Adrenal gland (tissue), 12 donors: ENCODE results near the gene AREG. TPM values are rescaled to one million over a fixed set of nuclear protein-coding genes. Genes with fewer than 3 reads are reported as not detected.

Experiments used
- DNase-seq, 7 donors: peaks; one replicate each; pipeline ENCODE4 v3.0.0-alpha.2; 2019 to 2020
- H3K27ac ChIP-seq, 5 donors: fragments of 200-600 bp; sonication (generic) in 4 of 5; 1 replicate in 3 of 5; 2 replicates in 2 of 5; pipeline versions ENCODE4 v1.5.1 to v1.8.0; 2016 to 2020; ENCODE audit warnings: mild to moderate bottlenecking in 1 of 5
- H3K27me3 ChIP-seq: fragments of 200-600 bp; 2 replicates; pipeline ENCODE4 v1.8.0; 2021
- H3K36me3 ChIP-seq, 2 donors: fragments of 200-600 bp; replicated peaks in 1 of 2; 1 replicate in 1 of 2; 2 replicates in 1 of 2; pipeline versions ENCODE4 v1.5.1 to v1.8.0; 2018 to 2022
- H3K4me1 ChIP-seq, 2 donors: fragments of 200-600 bp; replicated peaks in 1 of 2; 1 replicate in 1 of 2; 2 replicates in 1 of 2; pipeline versions ENCODE4 v1.5.1 to v1.8.0; 2018 to 2021
- H3K4me3 ChIP-seq, 4 donors: fragments of 200-600 bp; sonication (generic) in 3 of 4; one replicate each; pipeline ENCODE4 v1.5.1; 2016 to 2018
- H3K9me3 ChIP-seq, 3 donors: fragments of 200-600 bp; sonication (generic) in 1 of 3; replicated peaks in 1 of 3; 1 replicate in 2 of 3; 2 replicates in 1 of 3; pipeline versions ENCODE4 v1.5.1 to v1.8.0; 2016 to 2021
- POLR2A ChIP-seq, 2 donors: fragments of 450-650 bp; IDR thresholded peaks; one replicate each; pipeline ENCODE4 v1.6.1; 2017; ENCODE audit warnings: antibody characterized with exemption in 2 of 2, mild to moderate bottlenecking in 2 of 2, moderate library complexity in 1 of 2
- WGBS, 4 donors: extraction: QIAGEN DNeasy Blood & Tissue Kit in 2 of 4; methylation state at CpG; one replicate each; pipeline versions ENCODE4 v1.1.5 to v1.1.7; 2013 to 2017; 5-methylcytosine and 5-hydroxymethylcytosine counted together
- intact Hi-C, 2 donors: fragments of 100-400 bp; cut with DNase I; formaldehyde crosslinking; loops; one replicate each; pipeline versions ENCODE4 v1.14.1 to v1.15.0; 2022 to 2023
- polyA plus RNA-seq, 3 donors: library from polyadenylated mRNA; stranded (reverse); fragments of 200-250 nt in 2 of 3; fragments of 350-450 nt in 1 of 3; fragmentation: Illumina TruSeq in 1 of 3; extraction: RNeasy Lipid Tissue Mini Kit (QIAGEN cat#74804) in 1 of 3; gene quantifications; one replicate each; pipeline ENCODE4 v1.2.3, GENCODE V29; 2013 to 2014
- total RNA-seq, 9 donors: library from RNA; depleted of rRNA in 4 of 9; stranded (reverse); fragments of >200 nt in 4 of 9; fragments of 120-200 nt in 1 of 9; fragmentation: NEBNext Ultra II Directional in 1 of 9; extraction: Animal tissue kit (Norgen Biotek cat#: 25700) in 1 of 9; gene quantifications; one replicate each; pipeline versions ENCODE4 v1.1.0 to v1.2.4, GENCODE V29; 2013 to 2023
- TF ChIP-seq, protein P1 (sequence below), 6 experiments: fragments of 450-650 bp in 4 of 6; fragments of 200-600 bp in 2 of 6; sonication (generic) in 1 of 6; IDR thresholded peaks; 1 replicate in 5 of 6; 2 replicates in 1 of 6; pipeline versions ENCODE4 v1.5.1 to v1.8.0; 2016 to 2021; ENCODE audit warnings: antibody characterized with exemption in 6 of 6, mild to moderate bottlenecking in 2 of 6, moderate library complexity in 1 of 6
- donor health status: healthy with polysubstance abuse.
- donor health status: Bipolar disorder and iron deficiency.
- donor health status: DM: yes; HTN: yes; CAD: no.
- donor health status: DM: no; HTN: no; CAD: no.
- donor health status: DM: no; HTN: no; CAD: no.
- donor health status: DM: yes; HTN: yes; CAD: no.

The AREG gene
- total and polyA plus RNA-seq, 12 donors, result 0.32 to 4.8 (median 0.98) TPM; not detected in 3

DNA sequence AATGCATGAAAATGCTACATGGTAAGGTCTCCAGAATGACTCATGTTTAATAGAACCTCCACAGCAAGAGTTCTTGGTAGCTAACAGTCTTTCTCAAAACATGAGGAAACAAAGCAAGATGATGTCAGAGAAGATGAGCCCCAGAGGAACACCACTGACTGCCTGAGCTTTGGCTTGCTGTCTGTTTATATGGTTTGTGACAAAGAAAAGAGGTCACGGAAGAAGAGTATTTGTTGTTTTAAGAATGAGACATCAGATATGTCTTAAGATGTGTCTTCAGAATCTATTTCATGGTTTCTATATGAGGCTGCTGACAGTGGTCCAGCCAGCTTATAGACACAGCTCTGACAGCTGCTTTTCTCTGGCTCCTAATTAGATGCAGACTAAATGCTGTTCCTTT is 18.8 kb upstream of the AREG start:
- Histone ChIP-seq H3K36me3 (no peaks in the 10 kb centered on the region), H3K4me3 (no peak overlapping the region), H3K4me1 (no peaks in the 10 kb centered on the region), H3K27ac (no peak overlapping the region), H3K27me3 (peaks cover 3% of the 10 kb centered on the region), H3K9me3 (no peaks in the 10 kb centered on the region)
- TF ChIP-seq, protein P1, sequence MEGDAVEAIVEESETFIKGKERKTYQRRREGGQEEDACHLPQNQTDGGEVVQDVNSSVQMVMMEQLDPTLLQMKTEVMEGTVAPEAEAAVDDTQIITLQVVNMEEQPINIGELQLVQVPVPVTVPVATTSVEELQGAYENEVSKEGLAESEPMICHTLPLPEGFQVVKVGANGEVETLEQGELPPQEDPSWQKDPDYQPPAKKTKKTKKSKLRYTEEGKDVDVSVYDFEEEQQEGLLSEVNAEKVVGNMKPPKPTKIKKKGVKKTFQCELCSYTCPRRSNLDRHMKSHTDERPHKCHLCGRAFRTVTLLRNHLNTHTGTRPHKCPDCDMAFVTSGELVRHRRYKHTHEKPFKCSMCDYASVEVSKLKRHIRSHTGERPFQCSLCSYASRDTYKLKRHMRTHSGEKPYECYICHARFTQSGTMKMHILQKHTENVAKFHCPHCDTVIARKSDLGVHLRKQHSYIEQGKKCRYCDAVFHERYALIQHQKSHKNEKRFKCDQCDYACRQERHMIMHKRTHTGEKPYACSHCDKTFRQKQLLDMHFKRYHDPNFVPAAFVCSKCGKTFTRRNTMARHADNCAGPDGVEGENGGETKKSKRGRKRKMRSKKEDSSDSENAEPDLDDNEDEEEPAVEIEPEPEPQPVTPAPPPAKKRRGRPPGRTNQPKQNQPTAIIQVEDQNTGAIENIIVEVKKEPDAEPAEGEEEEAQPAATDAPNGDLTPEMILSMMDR (IDR thresholded peaks at IDR 0.05), result no peak
- no peak for TF ChIP-seq POLR2A (IDR thresholded peaks at IDR 0.05)
- intact Hi-C loops, result no loop called here
- no peak for DNase-seq
- WGBS, 4 donors, result 70 to 76% (median 75%) methylated on average over 1 of the region's 1 CpG

DNA sequence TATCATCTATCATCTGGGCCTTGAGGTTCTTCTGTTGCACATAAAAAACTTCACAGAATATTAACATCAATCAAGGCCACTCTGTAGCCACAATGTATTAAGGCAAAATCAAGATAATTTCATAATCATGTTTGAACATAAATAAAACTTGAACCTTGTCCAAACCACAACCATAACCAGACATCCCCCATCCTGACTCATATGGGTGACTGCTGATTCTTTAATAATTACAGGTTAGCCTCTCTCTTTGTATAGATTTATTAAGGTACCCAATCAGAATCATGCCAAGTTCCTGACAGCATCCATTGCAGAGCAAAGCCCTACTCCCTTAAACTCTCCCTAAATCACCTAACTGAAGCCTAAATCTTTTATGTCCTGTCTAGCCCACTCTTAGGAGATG is 16.7 kb upstream of the AREG start:
- intact Hi-C loops, result no loop called here
- Histone ChIP-seq H3K27ac (no peak overlapping the region), H3K27me3 (no peaks in the 10 kb centered on the region), H3K9me3 (no peaks in the 10 kb centered on the region), H3K4me3 (no peak overlapping the region), H3K36me3 (no peaks in the 10 kb centered on the region), H3K4me1 (no peaks in the 10 kb centered on the region)
- no peak for DNase-seq
- TF ChIP-seq, protein P1 (IDR thresholded peaks at IDR 0.05), result no peak
- no peak for TF ChIP-seq POLR2A (IDR thresholded peaks at IDR 0.05)

DNA sequence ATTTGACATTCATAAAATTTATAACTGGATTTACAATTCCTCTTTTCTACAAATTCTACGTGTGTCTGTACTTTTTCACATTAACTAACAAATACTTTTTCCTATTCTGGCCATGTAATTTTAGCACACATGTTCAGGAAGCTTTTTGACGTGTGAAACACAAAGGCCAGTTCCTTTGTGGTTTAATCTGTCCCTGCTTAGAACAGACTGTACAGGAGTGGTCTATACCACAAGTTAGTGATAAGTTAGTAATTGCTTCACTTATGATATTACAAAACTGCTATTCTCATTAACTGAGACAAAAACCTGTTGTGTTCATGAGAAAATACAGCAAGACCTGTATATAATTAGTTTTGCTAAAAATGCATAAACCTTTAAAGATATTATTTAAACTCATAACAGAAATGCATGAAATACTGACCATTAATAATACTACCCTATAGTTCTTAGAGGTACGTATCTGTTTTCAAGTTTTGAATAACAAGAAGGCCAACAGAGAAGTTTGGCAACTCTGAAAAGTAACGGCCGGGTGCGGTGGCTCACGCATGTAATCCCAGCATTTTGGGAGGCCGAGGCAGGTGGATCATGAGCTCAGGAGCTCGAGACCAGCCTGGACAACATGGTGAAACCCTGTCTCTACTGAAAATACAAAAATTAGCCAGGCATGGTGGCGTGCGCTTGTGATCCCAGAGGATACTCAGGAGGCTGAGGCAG is 13.7 kb upstream of the AREG start:
- WGBS, 4 donors, result 62 to 78% (median 66%) methylated on average over 11 of the region's 11 CpGs
- intact Hi-C loops, result no loop called here
- TF ChIP-seq, protein P1 (IDR thresholded peaks at IDR 0.05), result no peak
- Histone ChIP-seq H3K4me1 (no peaks in the 10 kb centered on the region), H3K27ac (peak overlapping the region in 1 of 5 donors; percentile 16), H3K36me3 (no peaks in the 10 kb centered on the region), H3K27me3 (no peaks in the 10 kb centered on the region), H3K4me3 (no peak overlapping the region), H3K9me3 (no peaks in the 10 kb centered on the region)
- no peak for DNase-seq

DNA sequence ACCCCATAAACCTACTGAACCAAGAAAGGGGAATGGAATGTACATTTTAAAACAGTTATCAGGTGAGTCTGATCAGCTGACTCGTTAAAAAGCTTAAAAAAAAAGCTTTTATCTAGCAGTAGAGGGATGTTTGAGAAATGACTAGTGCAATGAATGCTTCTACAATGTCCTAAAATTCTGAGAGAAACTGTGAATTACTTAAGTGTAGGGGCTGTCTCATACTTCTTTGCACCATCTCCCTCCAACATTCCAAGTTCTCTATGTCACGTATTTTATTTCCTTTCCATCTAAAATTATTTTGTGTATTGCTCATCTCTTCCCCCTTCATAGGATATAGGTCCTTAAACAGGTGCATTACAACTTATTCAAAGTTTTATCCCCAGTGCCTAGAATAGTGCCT is 11.9 kb upstream of the AREG start:
- Histone ChIP-seq H3K9me3 (no peaks in the 10 kb centered on the region), H3K36me3 (no peaks in the 10 kb centered on the region), H3K4me1 (no peaks in the 10 kb centered on the region), H3K27ac (no peak overlapping the region), H3K4me3 (no peak overlapping the region), H3K27me3 (no peaks in the 10 kb centered on the region)
- no peak for TF ChIP-seq POLR2A (IDR thresholded peaks at IDR 0.05)
- TF ChIP-seq, protein P1 (IDR thresholded peaks at IDR 0.05), result no peak
- DNase-seq, result no peak
- 62 to 70% (median 68%) methylated on average over 2 of the region's 2 CpGs for WGBS, 4 donors
- intact Hi-C loops, result no loop called here
